ENCODE measurements around the gene ASXL2.

ASXL2 gene

GRCh38 chr2:25877431-25878360 is 591 bp downstream of the ASXL2 start:
- no peak for TF ChIP-seq CTCF (IDR thresholded peaks at IDR 0.05; ENCODE audit: borderline replicate concordance, insufficient read depth, low read depth, low read length)
- peak overlapping the region; percentile 98 for H3K4me3 ChIP-seq (ENCODE audit: low read depth, low read length)

- TF ChIP-seq CTCF (IDR thresholded peaks at IDR 0.05; ENCODE audit: borderline replicate concordance, insufficient read depth, low read depth, low read length) = no peak
- H3K4me3 ChIP-seq (ENCODE audit: low read depth, low read length) = no peak overlapping the region
These were observed 6.2 kb downstream of the ASXL2 start for GRCh38 chr2:25872134-25872533.

GRCh38 chr2:25867396-25868003 is 10.8 kb downstream of the ASXL2 start:
- no peak overlapping the region for H3K4me3 ChIP-seq (ENCODE audit: low read depth, low read length)
- no peak for TF ChIP-seq CTCF (IDR thresholded peaks at IDR 0.05; ENCODE audit: borderline replicate concordance, insufficient read depth, low read depth, low read length)

GRCh38 chr2:25856377-25856776 is 21.9 kb downstream of the ASXL2 start:
- TF ChIP-seq CTCF (IDR thresholded peaks at IDR 0.05; ENCODE audit: borderline replicate concordance, insufficient read depth, low read depth, low read length) = no peak

GRCh38 chr2:25855065-25855464 is 23.2 kb downstream of the ASXL2 start:
- no peak for TF ChIP-seq CTCF (IDR thresholded peaks at IDR 0.05; ENCODE audit: borderline replicate concordance, insufficient read depth, low read depth, low read length)
- H3K4me3 ChIP-seq (ENCODE audit: low read depth, low read length) = no peak overlapping the region

More at GRCh38 chr2:25856377-25856776, 21.9 kb downstream of the ASXL2 start:
- no peak overlapping the region for H3K4me3 ChIP-seq (ENCODE audit: low read depth, low read length)

DNA sequence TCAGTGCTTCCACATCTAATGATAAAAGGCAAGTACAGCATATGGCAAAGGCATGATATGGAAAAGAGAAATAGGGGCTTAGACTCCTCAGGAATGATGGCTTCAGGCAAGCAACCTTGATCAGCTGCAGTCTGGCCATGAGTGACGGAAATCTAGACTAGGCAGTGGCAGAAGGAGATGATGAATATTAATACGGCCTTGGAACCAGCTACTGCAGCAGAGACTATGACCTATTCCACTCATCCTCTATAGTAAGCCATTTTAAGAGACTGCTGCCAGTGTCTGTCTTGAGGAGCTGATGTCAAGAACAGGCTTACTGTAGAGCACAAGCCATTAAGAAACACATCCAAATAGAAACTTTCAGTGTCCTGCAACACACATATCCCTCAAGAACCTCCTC is 23.7 kb downstream of the ASXL2 start:
- H3K4me3 ChIP-seq (ENCODE audit: low read depth, low read length) = no peak overlapping the region

More for the DNA sequence above, 23.7 kb downstream of the ASXL2 start:
- no peak for TF ChIP-seq CTCF (IDR thresholded peaks at IDR 0.05; ENCODE audit: borderline replicate concordance, insufficient read depth, low read depth, low read length)
